Measurements from ENCODE around the gene WTAP.
"Not testable (repeated sequence)": the region's sequence is repeated elsewhere in the genome, so short reads cannot be mapped to it uniquely, and the experiment has no call there.

Gene WTAP

GRCh38 chr6:159726918-159727716 lies at the start of gene WTAP:
TSS of gene WTAP (plus strand) at chr6:159727506. CDS start at chr6:159736266, 8,760 bp downstream.
- DNase-seq (ENCODE audit: low spot score): peak; percentile 96

DNA sequence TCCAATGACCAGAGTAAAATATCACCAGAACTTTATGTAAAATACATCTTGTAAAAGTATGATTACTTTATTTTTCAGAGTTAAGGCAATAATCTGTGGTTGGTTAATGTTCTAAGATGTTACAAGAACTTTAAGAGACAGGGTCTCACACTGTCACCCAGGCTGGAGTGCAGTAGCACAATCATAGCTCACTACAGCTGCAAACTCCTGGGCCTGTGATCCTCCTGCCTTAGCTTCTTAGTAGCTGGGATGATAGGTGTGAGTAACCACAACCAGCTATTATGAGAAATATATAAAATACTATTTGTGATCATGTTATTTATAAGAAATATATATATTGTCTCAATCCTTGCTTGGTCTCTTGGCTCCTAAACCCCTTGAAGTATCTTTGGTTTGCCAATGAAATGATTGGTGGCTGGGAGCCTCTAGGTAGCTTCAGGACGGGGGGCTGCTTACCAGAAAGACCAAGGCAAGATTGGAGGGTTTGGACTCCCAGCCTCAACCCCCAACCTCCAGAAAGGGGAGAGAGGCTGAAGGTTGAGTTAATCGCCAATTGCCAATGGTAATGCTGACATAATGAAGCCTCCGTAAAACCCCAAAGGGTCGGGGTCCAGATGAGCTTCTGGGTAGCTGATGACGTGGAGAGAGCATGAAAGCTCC lies 49.7 kb upstream of the WTAP start:
- DNase-seq (ENCODE audit: low spot score): no peak

DNA sequence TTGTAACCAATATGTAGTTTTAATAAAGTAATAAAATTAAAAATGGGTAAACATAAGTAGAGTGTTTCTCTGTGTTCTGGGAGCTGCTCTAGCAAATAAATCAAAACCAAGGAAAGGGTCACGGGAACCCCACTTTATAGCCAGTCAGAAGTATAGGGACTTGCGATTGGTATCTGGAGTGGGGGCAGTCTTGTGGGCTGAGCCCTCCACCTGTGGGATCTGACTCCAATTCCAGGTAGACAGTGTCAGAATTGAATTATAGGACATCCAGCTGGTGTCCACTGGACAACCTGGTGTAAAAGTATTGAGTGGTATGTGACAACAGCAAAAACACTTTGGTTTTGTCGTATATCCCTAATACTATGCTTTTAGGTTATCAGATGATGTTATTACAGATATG lies 48.7 kb upstream of the WTAP start:
- DNase-seq (ENCODE audit: low spot score): no peak

- no peak for DNase-seq (ENCODE audit: low spot score)
These were observed 47.9 kb upstream of the WTAP start for GRCh38 chr6:159679091-159680077.

DNA sequence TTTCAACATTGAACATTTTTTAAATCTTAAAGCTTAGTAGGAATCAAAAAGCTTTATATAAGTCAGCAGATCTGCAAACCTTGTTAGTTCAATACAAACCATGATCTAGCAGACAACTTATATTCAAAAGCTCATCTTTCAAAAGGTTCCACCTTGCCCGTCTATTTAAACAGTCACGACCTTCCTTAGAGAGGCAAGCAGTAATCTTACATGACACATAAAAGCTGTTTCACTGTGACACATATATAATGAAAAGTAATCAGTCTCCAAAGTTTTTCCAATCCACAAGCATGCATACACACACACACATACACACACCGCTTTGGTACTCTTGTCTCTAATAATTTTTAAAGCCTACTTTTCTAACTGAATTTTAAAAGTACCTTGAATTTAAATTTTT lies 47.2 kb upstream of the WTAP start:
- no peak for DNase-seq (ENCODE audit: low spot score)

DNA sequence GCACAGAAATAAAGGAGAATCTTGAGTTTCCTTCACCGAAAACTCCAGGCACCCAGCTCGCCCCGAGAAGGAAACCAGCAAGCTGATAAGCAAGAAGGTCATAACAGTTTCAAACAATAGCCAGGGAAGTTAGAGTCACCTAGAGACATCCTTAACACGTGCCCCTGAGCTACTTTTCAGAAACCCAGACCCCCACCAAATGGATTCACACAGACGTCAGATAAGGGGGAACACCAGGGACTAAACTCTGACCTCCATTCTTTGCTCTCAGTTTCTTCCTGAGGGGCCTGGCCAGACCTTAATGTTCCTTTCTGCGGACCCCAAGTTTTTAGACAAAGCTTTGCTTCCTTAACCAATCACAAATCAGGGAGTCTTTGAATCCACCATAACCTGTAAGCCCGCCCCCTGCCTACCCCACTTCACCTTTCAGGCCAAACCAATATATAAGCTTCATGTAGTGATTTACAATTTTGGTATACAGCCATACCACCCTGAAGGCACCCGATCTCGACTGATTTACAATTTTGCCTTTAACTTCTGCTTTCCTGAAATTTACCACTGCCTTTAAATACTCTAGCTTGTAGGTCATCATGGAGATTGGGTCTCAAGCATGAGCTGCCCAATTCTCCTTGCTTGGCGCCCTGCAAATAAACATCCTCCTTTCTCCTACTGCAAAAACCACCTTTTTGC lies 46.0 kb upstream of the WTAP start:
- no peak for DNase-seq (ENCODE audit: low spot score)

GRCh38 chr6:159682295-159682694 lies 45.0 kb upstream of the WTAP start:
- DNase-seq (ENCODE audit: low spot score): no peak

GRCh38 chr6:159682810-159683209 lies 44.5 kb upstream of the WTAP start:
- DNase-seq (ENCODE audit: low spot score): no peak

DNA sequence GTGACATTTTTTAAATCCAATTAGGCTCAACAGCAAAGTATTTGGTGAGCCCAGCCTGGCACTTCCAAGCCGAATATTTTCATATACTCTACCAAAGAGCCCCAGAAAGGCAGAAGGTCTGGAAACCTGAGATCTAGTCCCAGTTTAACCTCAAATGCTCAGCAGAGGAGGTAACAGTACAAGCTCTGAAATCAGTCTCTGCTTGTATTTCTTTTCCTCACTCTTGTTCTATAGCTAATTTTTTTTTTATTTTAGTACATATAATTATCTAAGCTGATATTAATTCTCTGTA lies 43.3 kb upstream of the WTAP start:
- DNase-seq (ENCODE audit: low spot score): no peak

GRCh38 chr6:159686040-159686439 lies 41.3 kb upstream of the WTAP start:
- no peak for DNase-seq (ENCODE audit: low spot score)

DNA sequence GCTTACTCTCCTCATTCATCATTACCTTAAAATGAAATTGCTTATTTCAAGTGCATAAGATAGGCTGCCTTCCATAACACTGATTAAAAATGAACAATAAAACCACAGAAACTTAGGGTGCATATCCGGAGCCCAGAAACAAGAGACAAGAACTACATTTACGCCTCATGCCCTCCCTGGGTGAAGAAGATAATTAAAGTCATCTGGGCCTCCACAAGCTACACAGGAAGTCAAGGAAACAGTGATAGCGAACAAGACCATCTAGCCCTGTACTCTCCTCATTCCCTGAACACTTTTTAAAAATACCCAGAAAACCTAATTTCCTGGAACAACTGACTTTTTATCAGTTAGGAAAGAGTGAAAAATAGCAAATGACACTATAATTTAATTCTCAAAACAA lies 40.6 kb upstream of the WTAP start:
- no peak for DNase-seq (ENCODE audit: low spot score)

DNA sequence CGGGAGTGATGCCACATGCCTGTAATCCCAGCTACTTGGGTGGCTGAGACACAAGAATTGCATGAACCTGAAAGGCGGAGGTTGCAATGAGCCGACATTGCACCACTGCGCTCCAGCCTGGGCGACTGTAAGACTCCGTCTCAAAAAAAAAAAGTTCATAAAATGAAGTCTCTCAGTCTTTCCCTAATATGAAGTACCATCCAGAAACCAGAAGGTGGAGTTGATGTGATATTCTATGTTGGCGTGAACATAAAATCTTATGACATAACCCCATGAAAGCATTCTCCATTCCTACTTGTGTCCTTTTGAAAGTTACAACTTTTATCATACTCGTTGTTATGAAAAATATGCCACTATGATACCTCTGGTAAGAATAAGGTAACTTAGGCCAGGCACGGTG lies 40.0 kb upstream of the WTAP start:
- DNase-seq (ENCODE audit: low spot score): no peak

GRCh38 chr6:159688266-159688905 lies 38.9 kb upstream of the WTAP start:
- no peak for DNase-seq (ENCODE audit: low spot score)

- DNase-seq (ENCODE audit: low spot score): no peak
These were observed 38.3 kb upstream of the WTAP start for GRCh38 chr6:159689001-159689400.

DNA sequence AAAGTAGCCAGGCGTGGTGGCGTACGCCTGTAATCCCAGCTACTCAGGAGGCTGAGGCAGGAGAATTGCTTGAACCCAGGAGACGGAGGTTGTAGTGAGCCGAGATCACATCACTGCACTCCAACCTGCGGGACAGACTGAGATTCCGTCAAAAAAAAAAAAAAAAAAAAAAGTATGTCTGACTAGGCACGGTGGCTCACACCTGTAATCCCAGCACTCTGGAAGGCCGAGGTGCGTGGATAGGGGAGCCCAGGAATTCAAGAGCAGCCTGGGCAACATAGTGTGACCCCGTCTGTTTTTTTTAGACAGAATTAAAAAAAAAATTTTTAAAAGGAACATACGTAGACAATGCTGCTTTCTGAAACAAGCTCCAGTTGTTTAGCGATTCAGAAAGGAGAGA lies 37.2 kb upstream of the WTAP start:
- DNase-seq (ENCODE audit: low spot score): not testable (repeated sequence)

GRCh38 chr6:159691133-159691962 lies 36.0 kb upstream of the WTAP start:
- peak; percentile 65 for DNase-seq (ENCODE audit: low spot score)

GRCh38 chr6:159691963-159692287 lies 35.4 kb upstream of the WTAP start:
- DNase-seq (ENCODE audit: low spot score): no peak

DNA sequence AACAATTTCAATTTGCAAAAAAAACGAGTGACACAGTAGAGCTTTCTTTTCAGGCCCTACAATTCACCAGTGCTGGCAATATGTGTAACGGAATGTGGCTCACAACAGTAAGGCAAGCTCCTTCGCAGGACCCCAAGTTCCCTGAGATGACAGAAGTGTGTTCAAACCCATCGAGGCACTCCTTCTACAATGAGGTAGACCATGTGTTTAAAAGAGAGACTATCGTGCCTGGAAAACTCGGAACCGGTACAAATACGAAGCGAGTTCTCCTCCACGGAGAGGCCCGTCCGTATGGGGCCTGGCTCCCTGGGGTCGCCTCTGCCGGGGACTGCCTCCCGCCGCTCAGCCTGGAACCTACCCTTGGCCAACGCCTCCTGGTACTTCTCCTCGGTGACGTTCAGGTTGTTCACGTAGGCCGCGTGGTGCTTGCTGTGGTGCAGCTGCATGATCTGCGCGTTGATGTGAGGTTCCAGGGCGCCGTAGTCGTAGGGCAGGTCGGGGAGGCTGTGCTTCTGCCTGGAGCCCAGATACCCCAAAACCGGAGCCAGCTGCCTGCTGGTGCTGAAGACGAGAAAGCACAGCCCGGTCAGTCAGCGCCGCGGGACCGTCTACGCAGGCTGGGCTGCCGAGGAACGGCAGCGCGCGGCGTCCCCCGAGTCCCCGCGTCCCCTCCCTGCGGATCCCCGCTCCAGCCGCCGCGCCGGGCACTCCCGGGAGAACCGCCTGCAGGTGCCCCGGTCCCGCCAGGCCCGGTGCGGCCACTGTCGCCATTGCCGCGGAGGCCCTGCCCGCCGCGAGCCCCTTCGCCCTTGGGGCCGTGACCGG lies 34.8 kb upstream of the WTAP start:
- DNase-seq (ENCODE audit: low spot score): peak; percentile 51

- DNase-seq (ENCODE audit: low spot score): peak; percentile 80
These were observed 34.0 kb upstream of the WTAP start, which contains the start of gene SOD2 for GRCh38 chr6:159693128-159693893. TSS of gene SOD2 (minus strand) at chr6:159693241. CDS start at chr6:159693167, 74 bp downstream.
